OCI-LY7 (cell line): ENCODE data around the gene SBNO1.

Experiments used
- CTCF ChIP-seq: fragments of 200-600 bp; sonication (generic); conservative IDR thresholded peaks from 2 replicates; pipeline ENCODE4 v1.5.1; 2014; ENCODE audit warnings: mild to moderate bottlenecking, antibody characterized with exemption, low read length, moderate library complexity, mixed read lengths
- EZH2phosphoT487 ChIP-seq: fragments of 200-600 bp; sonication (generic); IDR thresholded peaks from 2 replicates; pipeline ENCODE4 v1.6.1; 2018; ENCODE audit warnings: low read depth, borderline replicate concordance, mild to moderate bottlenecking, mixed run types, antibody characterized with exemption, low read length, moderate library complexity, mixed read lengths

- TF ChIP-seq CTCF: no peak
- no peak for TF ChIP-seq EZH2phosphoT487
These were observed 103.5 kb downstream of the SBNO1 start for GRCh38 chr12:123261196-123261595.
